GM23338 (cell line): ENCODE results near the gene OLFML3.

ENCODE experiments used
- EZH2 ChIP-seq: fragments of 200-600 bp; sonication (generic); IDR thresholded peaks from one replicate; pipeline ENCODE4 v1.8.0; 2017; ENCODE audit warnings: antibody characterized with exemption, mild to moderate bottlenecking, low read depth; ENCODE audit not compliant: unreplicated experiment
- JUNB ChIP-seq: IDR thresholded peaks from one replicate; pipeline ENCODE4 v1.6.1; 2016; ENCODE audit warnings: antibody characterized with exemption; ENCODE audit not compliant: unreplicated experiment
- POLR2AphosphoS5 ChIP-seq: IDR thresholded peaks from 2 replicates; pipeline ENCODE4 v1.6.1; 2016; ENCODE audit warnings: antibody characterized with exemption, low read depth
- TF ChIP-seq, protein P1 (sequence below), 2 experiments: fragments of 200-600 bp in 1 of 2; sonication (generic) in 1 of 2; conservative IDR thresholded peaks; 2 replicates each; pipeline versions ENCODE4 v1.5.1 to v1.6.1; 2016 to 2017; ENCODE audit warnings: antibody characterized with exemption in 2 of 2, low read depth in 2 of 2, mild to moderate bottlenecking in 2 of 2, moderate library complexity in 1 of 2
- TF ChIP-seq, protein P2 (sequence below): IDR thresholded peaks from one replicate; pipeline ENCODE4 v1.6.1; 2018; ENCODE audit warnings: antibody characterized with exemption; ENCODE audit not compliant: unreplicated experiment
- TF ChIP-seq, protein P3 (sequence below): IDR thresholded peaks from 2 replicates; pipeline ENCODE4 v1.6.1; 2016; ENCODE audit warnings: antibody characterized with exemption

DNA sequence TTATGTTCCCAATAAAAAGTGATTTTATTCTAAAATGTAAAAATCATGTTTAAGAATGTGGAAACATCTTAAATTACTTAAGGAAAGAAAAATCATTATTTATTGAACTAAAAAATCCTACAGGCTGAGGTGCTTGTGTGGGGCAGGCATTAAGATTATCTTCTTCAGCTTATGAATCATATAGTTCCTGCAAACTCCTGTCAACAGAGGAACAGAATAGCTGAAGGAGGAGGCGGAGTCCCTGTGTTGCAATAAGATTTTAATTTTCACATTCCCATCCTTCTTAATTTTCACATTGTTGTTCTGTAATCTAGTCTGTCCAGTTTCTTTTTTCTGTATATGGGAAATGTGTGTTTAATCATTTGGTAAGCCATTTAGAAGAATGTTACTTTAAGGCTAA is 20.6 kb upstream of the OLFML3 start:
- TF ChIP-seq, protein P1, sequence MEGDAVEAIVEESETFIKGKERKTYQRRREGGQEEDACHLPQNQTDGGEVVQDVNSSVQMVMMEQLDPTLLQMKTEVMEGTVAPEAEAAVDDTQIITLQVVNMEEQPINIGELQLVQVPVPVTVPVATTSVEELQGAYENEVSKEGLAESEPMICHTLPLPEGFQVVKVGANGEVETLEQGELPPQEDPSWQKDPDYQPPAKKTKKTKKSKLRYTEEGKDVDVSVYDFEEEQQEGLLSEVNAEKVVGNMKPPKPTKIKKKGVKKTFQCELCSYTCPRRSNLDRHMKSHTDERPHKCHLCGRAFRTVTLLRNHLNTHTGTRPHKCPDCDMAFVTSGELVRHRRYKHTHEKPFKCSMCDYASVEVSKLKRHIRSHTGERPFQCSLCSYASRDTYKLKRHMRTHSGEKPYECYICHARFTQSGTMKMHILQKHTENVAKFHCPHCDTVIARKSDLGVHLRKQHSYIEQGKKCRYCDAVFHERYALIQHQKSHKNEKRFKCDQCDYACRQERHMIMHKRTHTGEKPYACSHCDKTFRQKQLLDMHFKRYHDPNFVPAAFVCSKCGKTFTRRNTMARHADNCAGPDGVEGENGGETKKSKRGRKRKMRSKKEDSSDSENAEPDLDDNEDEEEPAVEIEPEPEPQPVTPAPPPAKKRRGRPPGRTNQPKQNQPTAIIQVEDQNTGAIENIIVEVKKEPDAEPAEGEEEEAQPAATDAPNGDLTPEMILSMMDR (conservative IDR thresholded peaks at IDR 0.05; ENCODE audit: low read depth in 2 of 2) = no peak
- no peak for TF ChIP-seq JUNB
- TF ChIP-seq POLR2AphosphoS5 = no peak
- no peak for TF ChIP-seq EZH2
- TF ChIP-seq, protein P2, sequence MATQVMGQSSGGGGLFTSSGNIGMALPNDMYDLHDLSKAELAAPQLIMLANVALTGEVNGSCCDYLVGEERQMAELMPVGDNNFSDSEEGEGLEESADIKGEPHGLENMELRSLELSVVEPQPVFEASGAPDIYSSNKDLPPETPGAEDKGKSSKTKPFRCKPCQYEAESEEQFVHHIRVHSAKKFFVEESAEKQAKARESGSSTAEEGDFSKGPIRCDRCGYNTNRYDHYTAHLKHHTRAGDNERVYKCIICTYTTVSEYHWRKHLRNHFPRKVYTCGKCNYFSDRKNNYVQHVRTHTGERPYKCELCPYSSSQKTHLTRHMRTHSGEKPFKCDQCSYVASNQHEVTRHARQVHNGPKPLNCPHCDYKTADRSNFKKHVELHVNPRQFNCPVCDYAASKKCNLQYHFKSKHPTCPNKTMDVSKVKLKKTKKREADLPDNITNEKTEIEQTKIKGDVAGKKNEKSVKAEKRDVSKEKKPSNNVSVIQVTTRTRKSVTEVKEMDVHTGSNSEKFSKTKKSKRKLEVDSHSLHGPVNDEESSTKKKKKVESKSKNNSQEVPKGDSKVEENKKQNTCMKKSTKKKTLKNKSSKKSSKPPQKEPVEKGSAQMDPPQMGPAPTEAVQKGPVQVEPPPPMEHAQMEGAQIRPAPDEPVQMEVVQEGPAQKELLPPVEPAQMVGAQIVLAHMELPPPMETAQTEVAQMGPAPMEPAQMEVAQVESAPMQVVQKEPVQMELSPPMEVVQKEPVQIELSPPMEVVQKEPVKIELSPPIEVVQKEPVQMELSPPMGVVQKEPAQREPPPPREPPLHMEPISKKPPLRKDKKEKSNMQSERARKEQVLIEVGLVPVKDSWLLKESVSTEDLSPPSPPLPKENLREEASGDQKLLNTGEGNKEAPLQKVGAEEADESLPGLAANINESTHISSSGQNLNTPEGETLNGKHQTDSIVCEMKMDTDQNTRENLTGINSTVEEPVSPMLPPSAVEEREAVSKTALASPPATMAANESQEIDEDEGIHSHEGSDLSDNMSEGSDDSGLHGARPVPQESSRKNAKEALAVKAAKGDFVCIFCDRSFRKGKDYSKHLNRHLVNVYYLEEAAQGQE = no peak
- TF ChIP-seq, protein P3, sequence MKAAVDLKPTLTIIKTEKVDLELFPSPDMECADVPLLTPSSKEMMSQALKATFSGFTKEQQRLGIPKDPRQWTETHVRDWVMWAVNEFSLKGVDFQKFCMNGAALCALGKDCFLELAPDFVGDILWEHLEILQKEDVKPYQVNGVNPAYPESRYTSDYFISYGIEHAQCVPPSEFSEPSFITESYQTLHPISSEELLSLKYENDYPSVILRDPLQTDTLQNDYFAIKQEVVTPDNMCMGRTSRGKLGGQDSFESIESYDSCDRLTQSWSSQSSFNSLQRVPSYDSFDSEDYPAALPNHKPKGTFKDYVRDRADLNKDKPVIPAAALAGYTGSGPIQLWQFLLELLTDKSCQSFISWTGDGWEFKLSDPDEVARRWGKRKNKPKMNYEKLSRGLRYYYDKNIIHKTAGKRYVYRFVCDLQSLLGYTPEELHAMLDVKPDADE = no peak
